GM21528 (cell line): ENCODE measurements around the gene WBP2NL.
"Not testable (repeated sequence)": the region's sequence is repeated elsewhere in the genome, so short reads cannot be mapped to it uniquely, and the experiment has no call there.

Experiments
- ATAC-seq: cut with Tn5 transposase; IDR thresholded peaks from one replicate; pipeline ENCODE4 v1.9.1; 2021; ENCODE audit warnings: mild to moderate bottlenecking, moderate library complexity; ENCODE audit not compliant: unreplicated experiment, low FRiP score

The WBP2NL gene

GRCh38 chr22:41998361-41999261, at the start of gene WBP2NL:
TSS of gene WBP2NL (plus strand) at chr22:41998788. CDS start at chr22:41998819, 31 bp downstream.
- ATAC-seq = no peak

DNA sequence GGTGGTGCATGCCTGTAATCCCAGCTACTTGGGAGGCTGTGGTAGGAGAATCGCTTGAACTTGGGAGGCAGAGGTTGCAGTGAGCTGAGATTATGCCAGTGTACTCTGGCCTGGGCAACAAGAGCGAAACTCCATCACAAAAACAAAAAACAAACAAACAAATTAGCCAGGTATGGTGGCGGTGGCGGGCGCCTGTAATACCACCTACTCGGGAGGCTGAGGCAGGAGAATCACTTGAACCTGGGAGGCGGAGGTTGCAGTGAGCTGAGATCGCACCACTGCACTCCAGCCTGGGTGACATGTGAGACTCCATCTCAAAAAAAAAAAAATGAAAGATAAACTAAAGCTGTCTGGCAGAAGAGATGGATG, 49.7 kb upstream of the WBP2NL start:
- ATAC-seq = not testable (repeated sequence)

- no peak for ATAC-seq
Measured at GRCh38 chr22:41949297-41949965, 49.2 kb upstream of the WBP2NL start.

DNA sequence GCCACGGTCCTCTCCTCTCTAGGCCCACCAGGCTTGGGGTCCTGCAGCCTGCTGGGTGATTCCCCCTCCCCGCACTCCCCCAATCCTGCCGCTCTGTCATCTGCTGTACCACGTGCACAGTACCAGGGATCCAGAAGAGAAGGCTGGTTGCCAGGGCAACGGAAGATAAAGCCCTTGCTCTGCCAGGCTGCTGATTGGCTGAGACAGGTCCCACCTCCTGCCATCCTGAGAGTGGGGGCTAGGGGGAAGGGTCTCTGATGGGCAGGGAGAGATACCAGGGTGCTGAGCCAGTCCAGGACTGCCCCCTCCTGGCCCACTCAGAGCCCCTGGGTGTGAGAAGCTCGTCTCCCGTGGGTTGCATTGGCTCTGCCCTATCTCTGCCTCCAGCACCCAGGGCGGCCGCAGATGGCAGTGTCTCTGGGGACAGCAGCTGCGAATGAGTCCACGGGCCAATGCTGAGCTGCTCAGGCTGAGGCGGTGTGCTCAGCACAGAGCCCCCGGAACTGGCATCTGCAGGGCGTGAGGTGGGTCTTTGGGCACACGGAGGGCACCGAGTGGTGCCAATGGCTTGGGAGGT, 46.6 kb upstream of the WBP2NL start, which contains the start of gene SMIM45:
Gene SMIM45, plus strand, starts transcription at position 253 of the 577 bp plus-strand sequence.
- no peak for ATAC-seq

DNA sequence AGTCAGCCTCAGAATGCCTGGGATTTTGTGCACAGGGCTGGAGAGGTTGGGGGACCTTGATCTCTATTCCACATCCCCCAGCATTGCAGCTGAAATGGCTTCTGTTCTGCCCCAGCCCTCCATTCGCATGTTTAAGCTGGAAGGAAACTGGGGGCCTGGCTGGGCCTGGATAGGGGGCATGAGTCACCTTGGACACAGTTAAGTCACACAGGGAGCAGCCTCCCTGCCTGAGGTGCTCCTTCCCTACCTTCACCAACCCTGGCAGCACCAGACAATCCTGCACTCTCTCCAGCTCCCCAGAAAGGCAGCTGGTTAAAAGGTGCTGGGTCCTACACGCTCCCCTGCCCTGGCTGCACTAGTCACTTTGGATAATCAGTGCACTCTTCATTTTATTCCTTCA, 45.9 kb upstream of the WBP2NL start:
- no peak for ATAC-seq

GRCh38 chr22:41957941-41958556, 40.5 kb upstream of the WBP2NL start:
- ATAC-seq = peak; percentile 13

DNA sequence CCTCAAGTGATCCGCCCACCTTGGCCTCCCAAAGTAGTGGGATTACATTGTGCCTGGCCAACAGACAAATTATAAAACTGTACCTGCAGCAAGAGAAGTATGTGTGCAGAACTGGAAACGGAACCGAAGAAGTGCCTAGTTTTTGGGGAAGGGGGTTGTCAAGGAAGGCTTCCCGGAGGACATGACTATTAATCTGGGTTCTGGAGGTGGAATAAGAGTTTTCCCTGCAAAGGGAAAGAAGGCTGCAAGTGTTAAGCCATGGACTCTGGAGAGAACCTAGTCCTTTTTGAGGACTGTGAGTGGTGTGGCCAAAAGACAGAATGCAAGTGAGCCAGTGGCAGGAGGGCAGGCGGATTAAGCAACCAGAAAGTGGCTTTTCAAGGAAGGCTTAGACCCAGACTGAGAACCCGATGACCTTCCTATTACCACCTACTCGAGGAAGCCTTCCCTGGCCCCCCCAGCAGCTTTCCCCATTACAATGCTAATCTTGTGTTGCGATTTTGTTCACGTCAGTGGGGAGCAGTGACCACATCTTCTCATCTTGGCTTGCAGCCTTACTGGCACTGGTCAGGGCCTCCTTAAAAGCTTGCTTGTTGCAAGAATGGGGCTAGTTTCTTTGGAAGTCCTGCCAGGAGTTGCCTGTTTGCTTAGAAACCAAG, 35.0 kb upstream of the WBP2NL start:
- ATAC-seq = no peak

GRCh38 chr22:41964112-41964491, 34.5 kb upstream of the WBP2NL start:
- no peak for ATAC-seq

GRCh38 chr22:41966225-41966606, 32.4 kb upstream of the WBP2NL start:
- ATAC-seq = no peak

- ATAC-seq = no peak
Measured at GRCh38 chr22:41966607-41967240, 31.9 kb upstream of the WBP2NL start.

DNA sequence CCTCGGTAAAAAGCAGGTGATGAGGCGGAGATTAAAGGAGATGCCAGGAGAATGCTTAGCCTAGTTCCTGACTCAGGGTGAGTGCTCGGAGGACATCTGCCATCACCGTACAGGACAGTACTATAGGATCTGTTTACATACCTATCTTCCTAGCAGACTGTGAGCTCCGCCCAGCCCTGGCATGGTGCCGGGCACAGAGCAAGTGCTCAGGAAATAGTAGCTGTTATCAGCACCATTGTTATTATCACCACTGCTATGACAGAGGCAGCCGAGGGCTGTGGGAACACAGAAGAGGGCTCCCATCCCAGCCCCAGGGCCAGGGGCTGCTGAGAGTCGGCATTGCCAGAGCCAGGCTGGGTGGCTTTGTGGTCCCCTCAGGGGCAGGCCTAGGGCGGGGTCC, 30.0 kb upstream of the WBP2NL start:
- ATAC-seq = no peak

GRCh38 chr22:41969110-41969646, 29.4 kb upstream of the WBP2NL start, which contains the start of gene SEPTIN3:
TSS of gene SEPTIN3 (plus strand) at chr22:41969443. CDS start at chr22:41971493, 2,050 bp downstream.
- no peak for ATAC-seq

- ATAC-seq = no peak
Measured at GRCh38 chr22:41970601-41971000, 28.0 kb upstream of the WBP2NL start.

DNA sequence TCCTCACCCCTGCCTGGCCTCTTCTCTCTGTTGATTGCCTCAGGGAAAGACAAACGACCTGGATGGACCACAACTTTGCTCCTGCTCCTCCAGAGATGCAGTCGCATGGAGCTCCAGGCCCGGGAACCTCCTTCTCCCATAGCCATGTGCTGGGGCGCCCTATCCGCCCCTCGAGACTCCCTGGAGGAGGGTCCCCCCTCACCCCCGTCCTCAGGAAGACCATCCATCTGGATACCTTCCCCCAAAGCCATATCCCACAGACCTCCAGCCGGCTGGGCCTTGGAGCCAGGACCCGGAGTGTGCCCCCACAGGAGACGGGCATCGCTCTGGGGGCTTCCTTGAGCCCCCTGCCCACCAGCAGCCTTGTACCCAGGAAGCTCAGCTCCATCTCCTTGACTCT, 27.2 kb upstream of the WBP2NL start:
- no peak for ATAC-seq

GRCh38 chr22:41974691-41975290, 23.8 kb upstream of the WBP2NL start:
- no peak for ATAC-seq

DNA sequence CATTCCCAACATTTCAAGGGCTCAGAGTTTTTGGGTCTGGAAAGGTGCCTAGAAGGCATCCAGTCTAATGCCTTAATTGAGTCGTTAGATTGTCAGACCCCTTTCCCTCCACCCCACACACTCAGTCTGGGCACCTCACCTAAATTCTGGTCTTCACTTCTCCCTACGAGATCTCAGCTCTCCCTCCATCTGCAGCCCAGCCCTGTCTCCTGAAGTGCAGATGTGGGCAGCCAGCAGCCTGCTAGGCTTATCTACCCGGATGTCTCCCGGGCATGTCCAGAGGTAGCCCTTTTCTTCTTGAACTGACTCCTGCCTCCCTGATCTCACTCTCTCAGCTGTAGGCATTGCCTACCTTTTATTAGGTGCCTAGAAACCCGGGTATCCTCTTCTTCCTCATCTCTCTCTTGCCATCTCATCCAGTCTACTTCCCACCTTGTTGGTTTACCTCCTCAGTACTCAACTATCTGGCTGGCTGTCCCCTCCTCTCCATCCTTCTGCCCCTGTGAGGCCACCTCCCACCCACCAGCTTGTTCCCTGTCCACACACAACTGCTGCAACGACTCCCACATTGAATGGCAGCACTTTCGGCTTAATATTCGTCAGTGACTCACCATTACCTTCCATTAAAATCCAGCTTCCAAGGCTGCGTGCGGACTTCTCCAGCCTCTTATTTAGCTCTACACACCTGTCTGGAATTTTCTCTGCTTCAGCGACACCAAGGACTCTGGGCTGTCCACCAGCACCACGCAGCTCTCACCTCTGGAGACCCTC, 23.1 kb upstream of the WBP2NL start:
- no peak for ATAC-seq

DNA sequence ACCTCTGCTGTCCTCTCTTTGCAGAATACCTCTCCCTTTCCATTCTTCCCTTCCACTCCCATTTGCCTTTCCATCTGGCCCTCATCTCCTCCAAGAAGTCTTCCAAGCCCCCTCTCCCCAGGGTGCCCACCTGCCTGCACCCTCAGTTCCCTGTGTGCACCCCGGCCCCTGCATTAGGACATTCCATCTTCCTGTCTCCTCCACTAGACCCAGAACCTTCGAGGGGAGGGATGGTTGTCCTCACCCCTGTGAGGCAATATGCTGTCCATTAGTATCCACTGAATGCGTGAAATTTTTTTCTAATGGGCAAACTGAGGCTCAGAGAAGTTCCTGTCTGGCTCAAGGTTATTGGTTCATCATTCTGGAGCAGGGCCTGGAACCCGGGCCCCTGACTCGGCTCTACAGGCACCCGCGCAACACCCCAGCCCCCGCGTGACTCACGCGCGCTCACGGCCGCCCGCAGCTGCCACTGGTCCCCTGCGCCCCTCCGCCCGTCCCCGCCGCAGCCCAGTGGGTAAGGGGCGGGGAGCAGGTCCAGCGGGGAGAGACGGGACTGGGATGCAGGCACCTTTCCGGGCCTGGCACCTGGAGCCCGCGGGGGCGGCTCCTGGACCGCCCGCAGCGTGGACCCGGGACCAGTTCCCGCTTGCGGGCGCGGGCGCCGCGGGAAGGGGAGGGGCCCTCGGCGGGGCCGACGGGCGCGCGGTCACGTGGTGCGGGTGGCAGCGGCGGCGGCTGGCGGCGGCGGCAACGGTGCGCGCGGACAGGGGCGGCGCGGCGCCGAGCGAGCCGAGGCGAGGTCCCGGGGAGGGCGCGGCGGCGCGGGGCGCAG, 22.3 kb upstream of the WBP2NL start:
- no peak for ATAC-seq
